ENCODE measurements around the gene TSPAN1. TPM values are rescaled to one million over a fixed set of nuclear protein-coding genes. Genes with fewer than 3 reads are reported as not detected.

TSPAN1 gene
- total and polyA plus RNA-seq, 2 of the 13 experiments (the other 11 are each of a cell fraction or from before 2014, with no cell fraction given) = 1.7 to 2.9 TPM

DNA sequence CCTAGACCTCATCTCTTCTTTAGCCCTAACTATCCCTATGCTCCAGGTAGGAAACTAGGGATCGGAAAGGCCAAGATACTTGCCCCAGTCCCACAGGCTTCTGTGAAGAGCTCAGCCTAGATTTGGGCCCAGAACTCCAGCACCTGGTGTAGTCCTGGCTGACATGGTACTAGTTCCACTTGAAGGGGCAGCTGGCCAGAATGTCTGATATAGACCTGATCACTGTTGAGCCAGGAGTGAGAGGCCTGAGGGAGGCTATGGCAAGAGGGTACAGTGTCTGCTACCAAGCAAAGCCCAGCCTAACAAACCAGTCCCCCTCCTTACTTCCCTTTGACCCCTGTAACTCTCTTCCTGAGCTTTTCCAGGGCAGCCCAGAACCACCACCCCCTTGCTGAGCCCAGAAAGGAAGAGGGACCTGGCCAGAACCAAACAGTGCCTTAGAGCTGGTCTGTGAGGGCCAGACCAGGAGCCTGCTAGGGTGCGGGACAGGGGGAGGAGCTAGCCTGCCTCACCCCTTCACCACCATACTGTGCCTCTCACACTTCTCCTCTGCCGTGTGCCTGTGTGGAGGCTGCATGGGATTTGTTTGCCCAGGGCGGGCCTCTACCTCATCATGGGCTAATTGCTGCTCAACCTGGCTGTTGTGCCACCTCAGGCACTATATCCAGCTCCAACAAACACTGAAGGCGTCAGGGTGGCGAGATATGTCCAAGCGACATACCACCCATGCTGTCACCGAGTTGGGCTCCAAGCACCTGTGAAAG lies 12.4 kb downstream of the TSPAN1 start (continued):
- no peak for TF ChIP-seq EZH2 (conservative IDR thresholded peaks at IDR 0.05; ENCODE audit: low read depth, low read length)
- no peak for TF ChIP-seq TRIM24 (CRISPR knock-in tag; IDR thresholded peaks at IDR 0.05)
- no peak for TF ChIP-seq ZNF674 (CRISPR knock-in tag; IDR thresholded peaks at IDR 0.05; ENCODE audit: low read depth)
- no peak for TF ChIP-seq ZMYM2 (CRISPR knock-in tag; IDR thresholded peaks at IDR 0.05)

DNA sequence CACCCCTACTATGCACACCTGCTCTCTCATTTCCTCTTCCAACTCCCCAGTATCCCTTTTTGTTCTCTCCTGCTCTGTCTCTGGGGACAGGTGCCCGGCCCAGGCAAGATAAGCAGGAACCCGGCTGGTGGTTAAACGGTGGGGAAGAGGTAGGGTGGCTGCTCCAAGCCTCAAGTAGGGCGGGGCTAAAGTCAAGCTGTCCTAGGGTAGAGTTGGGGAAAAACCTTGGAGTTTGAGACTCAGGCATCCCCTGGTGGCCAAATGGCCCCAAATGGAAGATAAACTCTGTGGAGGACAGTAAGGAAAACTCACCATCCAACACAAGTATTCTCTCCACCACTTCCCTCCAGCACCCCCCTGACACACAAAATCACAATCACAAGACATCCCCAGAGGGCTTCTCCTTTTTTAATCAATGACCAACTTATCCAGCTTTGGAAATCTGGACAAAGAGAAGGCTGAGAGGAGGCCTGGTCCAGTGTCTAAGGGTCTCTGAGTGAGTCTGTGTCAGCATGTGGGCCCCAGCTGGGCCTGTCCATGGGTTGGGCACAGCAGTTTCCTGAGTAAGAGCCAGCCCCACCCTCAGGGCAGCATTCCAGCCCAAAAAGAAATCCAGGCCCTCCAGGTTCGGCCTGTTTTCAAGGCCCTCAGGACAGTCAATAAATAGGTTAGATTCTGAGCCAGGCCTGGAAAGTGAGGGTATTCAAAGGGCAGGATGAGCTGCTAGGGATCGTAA lies 13.6 kb downstream of the TSPAN1 start:
- no TSS peak for BruUV-seq (replicated peaks)
- ChIA-PET POLR2A (no interaction called here), CTCF (ENCODE audit: low intra/inter-chr PET ratio, low total read pairs) (no interaction called here)
- Histone ChIP-seq H3K27ac (ENCODE audit: extremely low read length, insufficient read depth, low read length) (no peak overlapping the region), H3K9me3 (ENCODE audit: low read length) (no peaks in the 10 kb centered on the region), H3K36me3 (replicated peaks in 1 of 2; ENCODE audit: control insufficient read depth in 1 of 2, insufficient read depth in 2 of 2, low read length in 2 of 2) (peaks cover 5 to 36% of the 10 kb centered on the region in 2 experiments; a peak in 3 of 5 replicates), H3K4me3 (replicated peaks in 1 of 3; ENCODE audit: insufficient read depth in 1 of 3, low read depth in 2 of 3, low read length in 3 of 3) (no peak overlapping the region), H3K79me2 (ENCODE audit: insufficient read depth, low read length) (no peaks in the 10 kb centered on the region), H3K27me3 (ENCODE audit: control insufficient read depth in 1 of 2, insufficient read depth in 2 of 2, low read length in 2 of 2) (no peaks in the 10 kb centered on the region), H4K20me1 (ENCODE audit: insufficient read depth, low read length) (no peaks in the 10 kb centered on the region), H3K4me1 (ENCODE audit: insufficient read depth, low read length) (peaks cover 21% of the 10 kb centered on the region), H3K9ac (ENCODE audit: insufficient read depth, low read depth, low read length) (no peak overlapping the region), H3K4me2 (ENCODE audit: low read depth, low read length) (no peak overlapping the region), H2AFZ (ENCODE audit: low read length) (no peak overlapping the region)
- TF ChIP-seq XRCC5 (optimal IDR thresholded peaks at IDR 0.05; ENCODE audit: low read length) (peak; percentile 19), REPIN1 (CRISPR knock-in tag; IDR thresholded peaks at IDR 0.05; ENCODE audit: borderline replicate concordance, low read depth) (no peak)
- in situ Hi-C loops (cut with HindIII; ENCODE audit: extremely low pct_ligation_motif_present, low pct_unique_long_range_greater_than_20kb) = no loop called here
- FAIRE-seq = no peak
- intact Hi-C loops (cut with micrococcal nuclease; ENCODE audit: unreplicated experiment) = no loop called here
- 94% methylated on average over 5 of the region's 6 CpGs for WGBS (ENCODE audit: low lambda C conversion rate)
- DNase-seq (ENCODE audit: low spot score) = no peak
- ATAC-seq = no peak; the same call in 2 of the 3 replicates

Data from HepG2 (cell line).